ENCODE results near the gene PSMC4. TPM values are rescaled to one million over a fixed set of nuclear protein-coding genes. Genes with fewer than 3 reads are reported as not detected.
"Not testable (repeated sequence)": the region's sequence is repeated elsewhere in the genome, so short reads cannot be mapped to it uniquely, and the experiment has no call there.

The PSMC4 gene
- polyA plus RNA-seq, 12 donors = 47.7 to 58.4 (median 51.3) TPM; not detected in 1

- peak; percentile 24 for DNase-seq
These were observed 29.2 kb upstream of the PSMC4 start for GRCh38 chr19:39941615-39942365.

DNA sequence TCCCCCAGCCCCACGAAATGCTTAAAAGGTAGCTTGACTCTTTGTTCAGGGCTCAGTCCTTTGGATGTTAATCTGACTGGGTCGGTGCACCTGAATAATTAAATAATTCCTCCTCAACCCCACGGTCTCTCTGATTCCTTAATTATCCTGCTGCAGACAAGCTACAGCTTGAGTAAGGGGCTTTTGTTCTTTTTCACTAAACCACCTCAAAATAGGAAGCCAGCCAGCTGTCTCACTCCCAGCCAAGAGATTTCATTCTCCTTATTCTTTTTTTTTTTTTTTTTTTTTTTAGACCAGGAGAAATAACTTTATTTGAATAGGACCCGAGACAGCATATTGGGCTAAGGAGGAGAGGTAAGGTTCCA lies 28.6 kb upstream of the PSMC4 start:
- no peak for DNase-seq

DNA sequence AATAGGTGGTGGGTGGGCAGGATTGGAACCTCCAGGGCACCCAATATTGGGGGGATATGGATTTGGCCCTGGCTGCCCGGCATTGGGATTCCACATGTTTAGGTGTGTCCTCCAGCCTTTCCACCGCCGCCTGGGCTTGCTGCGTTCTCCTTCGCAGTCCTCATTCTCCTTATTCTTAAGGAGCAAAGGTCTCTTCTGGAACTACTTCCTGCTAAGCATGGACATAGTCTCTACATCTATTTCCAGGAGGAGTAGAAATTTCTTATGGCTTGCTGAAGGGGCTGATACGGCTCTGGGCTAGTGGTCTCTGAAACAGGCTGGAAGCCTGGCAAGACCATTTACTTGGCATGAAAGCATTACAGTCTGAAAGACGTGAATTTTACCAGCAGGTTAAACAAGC lies 27.4 kb upstream of the PSMC4 start:
- no peak for DNase-seq

DNA sequence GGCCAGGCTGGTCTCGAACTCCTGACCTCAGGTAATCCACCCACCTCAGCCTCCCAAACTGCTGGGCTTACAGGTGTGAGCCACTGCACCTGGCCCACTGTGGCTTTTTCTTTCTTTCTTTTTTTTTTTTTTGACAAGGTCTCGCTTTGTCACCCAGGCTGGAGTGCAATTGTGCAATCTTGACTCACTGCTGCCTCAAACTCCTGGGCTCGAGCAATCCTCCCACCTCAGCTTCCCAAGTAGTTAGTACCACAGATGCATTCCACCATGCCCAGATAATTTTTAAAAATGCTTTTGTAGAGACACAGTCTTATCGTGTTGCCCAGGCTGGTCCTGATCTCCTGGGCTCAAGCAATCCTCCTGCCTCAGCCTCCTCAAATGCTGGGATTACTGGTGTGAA lies 24.4 kb upstream of the PSMC4 start:
- DNase-seq = no peak

GRCh38 chr19:39949026-39949747 lies 21.8 kb upstream of the PSMC4 start:
- DNase-seq = no peak

GRCh38 chr19:39951065-39951650 lies 19.8 kb upstream of the PSMC4 start:
- no peak for DNase-seq

DNA sequence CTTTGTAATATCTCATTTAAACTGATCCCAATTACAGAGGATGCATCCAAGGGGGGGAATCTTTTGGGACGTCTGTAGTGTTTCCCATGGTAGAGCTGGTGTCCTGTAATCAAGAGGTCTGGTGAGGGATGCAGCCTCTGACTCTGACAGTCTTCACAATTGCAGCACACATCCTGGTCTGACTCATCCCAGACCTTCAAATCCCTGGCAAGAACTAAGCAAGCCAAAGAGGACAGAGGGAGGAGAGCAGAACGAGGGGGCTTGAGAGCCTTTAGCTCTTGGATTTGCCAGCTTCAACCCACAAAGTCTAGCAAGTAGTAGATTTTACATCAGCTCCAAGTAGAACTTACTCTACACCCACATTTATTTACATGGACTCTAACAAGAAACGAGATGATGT lies 19.3 kb upstream of the PSMC4 start:
- no peak for DNase-seq

GRCh38 chr19:39953915-39954314 lies 17.1 kb upstream of the PSMC4 start:
- DNase-seq = no peak

DNA sequence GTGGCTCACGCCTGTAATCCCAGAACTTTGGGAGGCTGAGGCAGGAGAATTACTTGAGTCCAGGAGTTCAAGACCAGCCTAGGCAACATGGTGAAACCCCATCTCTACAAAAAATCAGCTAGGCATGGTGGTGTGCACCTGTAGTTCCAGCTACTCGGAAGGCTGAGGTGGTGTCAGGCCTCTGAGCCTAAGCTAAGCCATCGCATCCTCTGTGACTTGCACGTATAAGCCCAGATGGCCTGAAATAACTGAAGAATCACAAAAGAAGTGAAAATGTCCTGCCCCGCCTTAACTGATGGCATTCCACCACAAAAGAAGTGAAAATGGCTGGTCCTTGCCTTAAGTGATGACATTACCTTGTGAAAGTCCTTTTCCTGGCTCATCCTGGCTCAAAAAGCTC lies 13.1 kb upstream of the PSMC4 start:
- not testable (repeated sequence) for DNase-seq

DNA sequence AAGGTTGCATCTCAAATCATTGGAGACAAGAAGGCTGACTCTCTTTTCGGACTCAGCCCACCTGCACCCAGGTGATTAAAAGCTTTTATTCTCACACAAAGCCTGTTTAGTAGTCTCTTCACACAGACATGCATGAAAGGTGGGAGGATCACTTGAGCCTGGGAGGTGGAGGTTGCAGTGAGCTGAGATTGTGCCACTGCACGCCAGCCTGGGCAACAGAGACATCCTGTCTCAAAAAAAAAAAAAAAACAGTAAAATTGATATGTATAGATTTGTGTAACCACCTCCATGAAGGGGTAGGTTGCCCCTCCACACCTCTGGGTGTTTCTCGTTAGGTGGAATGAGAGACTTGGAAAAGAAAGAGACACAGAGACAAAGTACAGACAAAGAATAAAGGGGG lies 12.0 kb upstream of the PSMC4 start:
- not testable (repeated sequence) for DNase-seq

DNA sequence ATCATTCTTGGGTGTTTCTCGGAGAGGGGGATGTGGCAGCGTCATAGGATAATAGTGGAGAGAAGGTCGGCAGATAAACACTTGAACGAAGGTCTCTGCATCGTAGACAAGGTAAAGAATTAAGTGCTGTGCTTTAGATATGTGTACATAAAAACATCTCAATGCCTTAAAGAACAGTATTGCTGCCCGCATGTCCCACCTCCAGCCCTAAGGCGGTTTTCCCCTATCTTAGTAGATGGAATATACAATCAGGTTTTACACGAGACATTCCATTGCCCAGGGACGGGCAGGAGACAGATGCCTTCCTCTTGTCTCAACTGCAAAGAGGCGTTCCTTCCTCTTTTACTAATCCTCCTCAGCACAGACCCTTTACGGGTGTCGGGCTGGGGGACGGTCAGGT lies 11.6 kb upstream of the PSMC4 start:
- DNase-seq = not testable (repeated sequence)

- DNase-seq = no peak
These were observed 7.1 kb upstream of the PSMC4 start for GRCh38 chr19:39963898-39964297.

- no peak for DNase-seq
These were observed 4.3 kb upstream of the PSMC4 start for GRCh38 chr19:39966617-39967016.

DNA sequence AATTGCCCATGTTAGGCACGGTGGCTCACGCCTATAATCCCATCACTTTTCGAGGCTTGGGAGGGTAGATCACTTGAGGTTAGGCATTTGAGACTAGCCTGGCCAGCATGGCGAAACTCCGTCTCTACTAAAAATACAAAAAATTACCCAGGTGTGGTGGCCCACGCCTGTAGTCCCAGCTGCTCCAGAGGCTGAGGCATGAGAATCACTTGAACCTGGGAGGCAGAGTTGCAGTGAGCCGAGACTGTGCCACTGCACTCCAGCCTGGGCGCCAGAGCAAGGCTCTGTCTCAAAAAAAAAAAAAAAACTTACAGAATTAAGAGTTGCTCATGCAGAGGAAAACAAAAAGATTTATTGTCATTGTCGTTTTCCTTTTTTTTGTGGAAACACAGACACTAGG lies 3.4 kb upstream of the PSMC4 start:
- no peak for DNase-seq

- no peak for DNase-seq
These were observed 2.2 kb upstream of the PSMC4 start for GRCh38 chr19:39968789-39969188.

- no peak for DNase-seq
These were observed 1.7 kb upstream of the PSMC4 start for GRCh38 chr19:39969266-39969665.

GRCh38 chr19:39969681-39970424 lies 1.1 kb upstream of the PSMC4 start:
- no peak for DNase-seq

- no peak for DNase-seq
These were observed 615 bp upstream of the PSMC4 start for GRCh38 chr19:39970425-39970674.

DNA sequence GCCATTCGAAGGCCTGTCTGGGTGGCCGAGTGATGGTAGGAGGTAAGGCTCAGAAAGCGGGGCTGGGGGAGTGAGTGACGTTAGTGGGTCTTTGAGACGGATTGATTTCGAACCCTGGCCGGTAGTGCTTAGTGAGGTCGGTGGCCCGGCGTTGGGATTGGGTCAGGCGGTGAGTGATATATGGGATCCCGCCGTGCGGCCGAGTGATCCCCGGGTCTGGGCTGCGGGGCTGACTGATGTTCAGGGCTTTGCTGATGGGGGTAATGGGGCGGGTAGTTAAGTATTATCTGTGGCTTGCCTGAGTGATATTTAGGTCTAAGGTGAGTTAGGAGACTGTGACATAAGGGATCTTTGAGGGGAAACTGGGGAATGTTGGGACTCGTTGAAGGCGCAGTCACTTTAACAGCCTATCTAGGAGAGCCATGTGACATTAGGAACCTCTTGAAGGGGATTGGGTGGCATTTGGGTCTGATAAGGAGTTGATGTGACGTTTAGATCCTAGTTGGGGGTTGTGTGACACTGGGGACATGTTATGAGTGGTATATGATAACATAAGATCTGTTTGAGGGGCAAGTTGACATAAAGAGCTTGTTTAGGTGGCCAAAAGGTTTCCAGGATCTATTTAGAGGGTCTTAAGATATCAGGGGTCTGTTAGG lies 543 bp downstream of the PSMC4 start:
- no peak for DNase-seq

GRCh38 chr19:39974377-39975155 lies 3.6 kb downstream of the PSMC4 start:
- no peak for DNase-seq

- DNase-seq = no peak
These were observed 11.9 kb downstream of the PSMC4 start for GRCh38 chr19:39982883-39983282.

Data from muscle of arm (tissue), 12 donors.